Stimulated activated CD8-positive, alpha-beta memory T cell treated with anti-CD3 and anti-CD28 coated beads, Interleukin-12 subunit alpha, Interleukin-12 subunit beta, amount 100 ng/mL, for 24 hours (primary cell): ENCODE results near the gene SLC22A23.

Experiments used
- DNase-seq: peaks from one replicate; pipeline ENCODE4 v3.0.0-alpha.2; 2020; ENCODE audit errors: extremely low read depth

SLC22A23 gene

GRCh38 chr6:3299221-3299620 is 157.6 kb downstream of the SLC22A23 start:
- DNase-seq = no peak

GRCh38 chr6:3297909-3298308 is 158.9 kb downstream of the SLC22A23 start:
- no peak for DNase-seq

- DNase-seq = no peak
Measured at GRCh38 chr6:3297006-3297405, 159.8 kb downstream of the SLC22A23 start.

GRCh38 chr6:3296537-3296936 is 160.3 kb downstream of the SLC22A23 start:
- DNase-seq = no peak

- DNase-seq = no peak
Measured at GRCh38 chr6:3296078-3296477, 160.8 kb downstream of the SLC22A23 start.

- DNase-seq = no peak
Measured at GRCh38 chr6:3294921-3295871, 161.7 kb downstream of the SLC22A23 start.

- no peak for DNase-seq
Measured at GRCh38 chr6:3294396-3294795, 162.5 kb downstream of the SLC22A23 start.

GRCh38 chr6:3293271-3294155 is 163.3 kb downstream of the SLC22A23 start:
- no peak for DNase-seq

GRCh38 chr6:3292431-3293197 is 164.2 kb downstream of the SLC22A23 start:
- no peak for DNase-seq

GRCh38 chr6:3291987-3292386 is 164.9 kb downstream of the SLC22A23 start:
- no peak for DNase-seq

- DNase-seq = no peak
Measured at GRCh38 chr6:3291346-3291745, 165.5 kb downstream of the SLC22A23 start.

- DNase-seq = no peak
Measured at GRCh38 chr6:3290931-3291211, 166.0 kb downstream of the SLC22A23 start.

- no peak for DNase-seq
Measured at GRCh38 chr6:3290149-3290930, 166.5 kb downstream of the SLC22A23 start.

- no peak for DNase-seq
Measured at GRCh38 chr6:3289664-3290055, 167.2 kb downstream of the SLC22A23 start.

GRCh38 chr6:3288711-3289663 is 167.9 kb downstream of the SLC22A23 start:
- no peak for DNase-seq

- no peak for DNase-seq
Measured at GRCh38 chr6:3287976-3288707, 168.7 kb downstream of the SLC22A23 start.

- no peak for DNase-seq
Measured at GRCh38 chr6:3287308-3287707, 169.5 kb downstream of the SLC22A23 start.

GRCh38 chr6:3286641-3287171 is 170.1 kb downstream of the SLC22A23 start:
- DNase-seq = no peak

- no peak for DNase-seq
Measured at GRCh38 chr6:3285732-3286131, 171.1 kb downstream of the SLC22A23 start.
